ENCODE measurements around the gene TSPO2. TPM values are rescaled to one million over a fixed set of nuclear protein-coding genes. Genes with fewer than 3 reads are reported as not detected.

The TSPO2 gene
- total and polyA plus RNA-seq, 2 of the 8 experiments (the other 6 are each of a cell fraction or from before 2014, with no cell fraction given) = not detected

DNA sequence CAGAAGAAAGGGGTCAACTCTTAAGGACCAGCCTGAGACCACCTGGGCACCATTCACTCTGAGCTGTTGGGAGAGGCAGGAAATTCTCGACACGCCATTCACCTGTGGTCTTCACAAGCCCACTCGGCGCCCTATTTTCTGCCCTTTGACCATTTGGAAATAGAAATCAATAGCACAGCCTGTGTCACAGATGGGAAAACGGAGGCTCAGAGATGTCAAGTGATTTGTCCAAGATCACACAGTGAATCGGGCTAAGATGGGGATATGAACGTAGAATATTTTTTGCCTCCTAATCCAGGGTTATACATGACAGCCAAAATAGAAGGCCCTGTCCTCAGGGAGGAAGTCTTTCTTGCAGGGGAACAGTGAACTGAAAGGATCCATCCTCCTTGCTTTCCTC is 7.7 kb downstream of the TSPO2 start:
- Histone ChIP-seq H2BK12ac (ENCODE audit: low read depth, low read length) (no peak overlapping the region), H3K9ac (replicated peaks in 1 of 4; ENCODE audit: extremely low read depth in 1 of 4, low read depth in 3 of 4, low read length in 3 of 4) (no peak overlapping the region), H3K14ac (ENCODE audit: insufficient read length) (no peak overlapping the region), H3K79me2 (ENCODE audit: control insufficient read depth in 1 of 2, insufficient read depth in 2 of 2, low read length in 2 of 2) (no peaks in the 10 kb centered on the region), H4K8ac (ENCODE audit: extremely low read depth, insufficient read depth, low read length) (no peak overlapping the region), H4K20me1 (replicated peaks in 1 of 2; ENCODE audit: control insufficient read depth in 1 of 2, insufficient read depth in 2 of 2, low read length in 2 of 2) (no peaks in the 10 kb centered on the region), H3K36me3 (ENCODE audit: control insufficient read depth in 2 of 4, insufficient read depth in 4 of 4, low read length in 3 of 4) (no peaks in the 10 kb centered on the region), H3K18ac (ENCODE audit: extremely low read depth, low read length) (no peak overlapping the region), H2AK5ac (ENCODE audit: low read depth, low read length) (no peak overlapping the region), H4K5ac (ENCODE audit: insufficient read length, low read depth, low read length) (no peak overlapping the region), H2BK20ac (ENCODE audit: low read length) (no peak overlapping the region), H3K4me3 (ENCODE audit: extremely low read depth in 1 of 4, insufficient read depth in 2 of 4, low read depth in 3 of 4, low read length in 4 of 4) (no peak overlapping the region), H3K23me2 (ENCODE audit: low read depth, low read length) (no peaks in the 10 kb centered on the region), H3K79me1 (ENCODE audit: low read depth, low read length) (no peaks in the 10 kb centered on the region), H2BK15ac (ENCODE audit: low read length) (no peak overlapping the region), H3K4ac (replicated peaks; ENCODE audit: insufficient read length, low read depth, low read length) (no peak overlapping the region), H3K4me2 (ENCODE audit: insufficient read depth in 1 of 2, low read depth in 2 of 2, low read length in 2 of 2) (no peak overlapping the region), H2BK120ac (replicated peaks; ENCODE audit: low read depth, low read length) (no peak overlapping the region), H3K4me1 (replicated peaks in 1 of 4; ENCODE audit: control insufficient read depth in 3 of 4, insufficient read depth in 4 of 4, low read length in 3 of 4) (peaks cover 0 to 5% (median 0%) of the 10 kb centered on the region in 4 experiments; a peak in 2 of 7 replicates), H3K56ac (replicated peaks; ENCODE audit: insufficient read length, low read depth, low read length) (no peak overlapping the region), H3K27ac (ENCODE audit: low read depth, low read length) (no peak overlapping the region), H3K9me3 (ENCODE audit: insufficient read depth in 2 of 2, low read depth in 1 of 2, low read length in 1 of 2) (no peaks in the 10 kb centered on the region), H3K27me3 (replicated peaks in 1 of 4; ENCODE audit: control insufficient read depth in 3 of 4, extremely low read depth in 1 of 4, insufficient read depth in 3 of 4, low read length in 3 of 4) (no peaks in the 10 kb centered on the region), H2BK5ac (ENCODE audit: low read depth, low read length) (no peak overlapping the region), H3K23ac (ENCODE audit: insufficient read length) (no peak overlapping the region), H2AFZ (ENCODE audit: low read length) (no peak overlapping the region), H4K91ac (replicated peaks; ENCODE audit: insufficient read length, low read length) (no peak overlapping the region)
- FAIRE-seq = no peak
- WGBS, 2 experiments (ENCODE audit: extremely low coverage in 1 of 2, insufficient coverage in 1 of 2, insufficient read length in 1 of 2, insufficient replicate concordance in 2 of 2, low coverage in 1 of 2, low lambda C conversion rate in 2 of 2, missing lambda C conversion rate in 1 of 2) = 79% methylated on average over 7 of the region's 7 CpGs; no CpG with 5 or more reads in 1 of the 2 experiments
- peak in 1 of 2 experiments; percentile 35 for DNase-seq (ENCODE audit: low read depth in 1 of 2, low spot score in 2 of 2)
- ChIA-PET POLR2A (ENCODE audit: partially characterized antibody) (interaction anchor here (1.8 kb wide), 1 partner anchor 11 kb away, joined by 4 read pairs; the partner anchor contains the start of gene UNC5CL), CTCF (ENCODE audit: partially characterized antibody) (interaction anchor here (0.5 to 2.6 kb wide), 5 partner anchors 10 to 1731 kb away, joined by 3 to 18 read pairs (median 6); partner anchors contain the start of gene UNC5CL)
- TF ChIP-seq JUN (IDR thresholded peaks at IDR 0.05; ENCODE audit: low read depth, low read length) (no peak), SIN3A (conservative IDR thresholded peaks at IDR 0.05 in 1 of 2, IDR thresholded peaks at IDR 0.05 in 1 of 2; ENCODE audit: low read depth in 1 of 2, low read length in 2 of 2) (no peak), EZH2 (IDR thresholded peaks at IDR 0.05; ENCODE audit: low read depth, low read length, severe bottlenecking) (no peak), MAFK (IDR thresholded peaks at IDR 0.05; ENCODE audit: low read depth, low read length) (no peak), POLR2A (IDR thresholded peaks at IDR 0.05; ENCODE audit: control extremely low read depth in 1 of 2, low read depth in 2 of 2, low read length in 2 of 2) (no peak), SAP30 (IDR thresholded peaks at IDR 0.05; ENCODE audit: insufficient read depth, insufficient replicate concordance, low read length) (no peak), BCL11A (IDR thresholded peaks at IDR 0.05; ENCODE audit: low read depth in 2 of 2, low read length in 2 of 2) (no peak), GTF2F1 (IDR thresholded peaks at IDR 0.05; ENCODE audit: borderline replicate concordance, low read depth, low read length) (no peak), RNF2 (IDR thresholded peaks at IDR 0.05; ENCODE audit: borderline replicate concordance, low read depth, low read length, missing control alignments, poor library complexity, severe bottlenecking) (no peak), SUZ12 (IDR thresholded peaks at IDR 0.05; ENCODE audit: low read length) (no peak), TAF7 (optimal IDR thresholded peaks at IDR 0.05; ENCODE audit: borderline replicate concordance, low read depth, low read length) (no peak)

All from H1 (cell line).